Measurements from ENCODE around the gene ATRAID. TPM values are rescaled to one million over a fixed set of nuclear protein-coding genes. Genes with fewer than 3 reads are reported as not detected.
"Not testable (repeated sequence)": the region's sequence is repeated elsewhere in the genome, so short reads cannot be mapped to it uniquely, and the experiment has no call there.

ATRAID gene
- total RNA-seq, 1 donor from 2014 or later: 181 TPM

GRCh38 chr2:27194538-27195354 lies 17.1 kb upstream of the ATRAID start:
- no peak for DNase-seq

- DNase-seq: not testable (repeated sequence)
Measured at GRCh38 chr2:27195799-27196198, 16.0 kb upstream of the ATRAID start.

- DNase-seq: not testable (repeated sequence)
Measured at GRCh38 chr2:27198068-27198467, 13.8 kb upstream of the ATRAID start.

GRCh38 chr2:27198627-27199026 lies 13.2 kb upstream of the ATRAID start:
- DNase-seq: no peak

GRCh38 chr2:27199241-27199640 lies 12.6 kb upstream of the ATRAID start:
- no peak for DNase-seq

- no peak for DNase-seq
Measured at GRCh38 chr2:27201675-27202074, 10.2 kb upstream of the ATRAID start.

GRCh38 chr2:27202854-27203253 lies 9.0 kb upstream of the ATRAID start:
- DNase-seq: peak; percentile 57

GRCh38 chr2:27203741-27204140 lies 8.1 kb upstream of the ATRAID start:
- DNase-seq: no peak

- no peak for DNase-seq
Measured at GRCh38 chr2:27204566-27204965, 7.3 kb upstream of the ATRAID start.

GRCh38 chr2:27205206-27205605 lies 6.6 kb upstream of the ATRAID start:
- DNase-seq: no peak

GRCh38 chr2:27206346-27206745 lies 5.5 kb upstream of the ATRAID start:
- DNase-seq: no peak

- no peak for DNase-seq
Measured at GRCh38 chr2:27208486-27209050, 3.3 kb upstream of the ATRAID start.

- DNase-seq: no peak
Measured at GRCh38 chr2:27209621-27210401, 2.0 kb upstream of the ATRAID start.

GRCh38 chr2:27211241-27211942 lies 449 bp upstream of the ATRAID start:
- DNase-seq: peak; percentile 38

- DNase-seq: no peak
Measured at GRCh38 chr2:27212626-27213471, 1.0 kb downstream of the ATRAID start.

- no peak for DNase-seq
Measured at GRCh38 chr2:27214941-27215340, 3.1 kb downstream of the ATRAID start.

- DNase-seq: peak; percentile 3
Measured at GRCh38 chr2:27216416-27217137, 4.7 kb downstream of the ATRAID start.

GRCh38 chr2:27217173-27218121 lies 5.6 kb downstream of the ATRAID start, which contains the start of gene CAD:
Gene CAD, plus strand, starts transcription at chr2:27217369. Its CDS starts 183 bp downstream, at chr2:27217552.
- peak; percentile 94 for DNase-seq

GRCh38 chr2:27218614-27219013 lies 6.8 kb downstream of the ATRAID start:
- no peak for DNase-seq

- no peak for DNase-seq
Measured at GRCh38 chr2:27219091-27219490, 7.2 kb downstream of the ATRAID start.

All from dermis blood vessel endothelial cell (primary cell).